Ovary (tissue), 9 donors: Measurements from ENCODE around the gene PAQR7. TPM values are rescaled to one million over a fixed set of nuclear protein-coding genes. Genes with fewer than 3 reads are reported as not detected.
A peak's percentile ranks its signal among the peaks of the same experiment; 100 is the strongest.

Source experiments
- DNase-seq, 5 donors: peaks; one replicate each; pipeline ENCODE4 v3.0.0-alpha.2; 2019 to 2020
- H3K27ac ChIP-seq, 2 donors: fragments of 200-600 bp; one replicate each; pipeline versions ENCODE4 v1.5.1 to v1.8.0; 2019 to 2022
- H3K27me3 ChIP-seq: fragments of 200-600 bp; one replicate; pipeline ENCODE4 v1.8.0; 2022
- H3K36me3 ChIP-seq: fragments of 200-600 bp; sonication (generic); one replicate; pipeline ENCODE4 v1.5.1; 2019
- H3K4me1 ChIP-seq: one replicate; pipeline ENCODE4 v1.8.1; 2013; ENCODE audit warnings: mild to moderate bottlenecking, moderate library complexity; ENCODE audit not compliant: insufficient read depth
- H3K4me3 ChIP-seq: fragments of 200-600 bp; sonication (generic); one replicate; pipeline ENCODE4 v1.5.1; 2017
- H3K9me3 ChIP-seq, 2 donors: fragments of 200-600 bp in 1 of 2; sonication (generic) in 1 of 2; one replicate each; pipeline versions ENCODE4 v1.5.1 to v1.8.1; 2013 to 2019; ENCODE audit warnings: mild to moderate bottlenecking in 1 of 2, moderate library complexity in 1 of 2
- CTCF ChIP-seq, 3 donors: fragments of 450-650 bp in 2 of 3; fragments of 200-600 bp in 1 of 3; IDR thresholded peaks; one replicate each; pipeline versions ENCODE4 v1.5.1 to v1.8.0; 2016 to 2022; ENCODE audit warnings: antibody characterized with exemption in 3 of 3, mild to moderate bottlenecking in 1 of 3
- EP300 ChIP-seq: sonication (generic); formaldehyde crosslinking; IDR thresholded peaks from one replicate; pipeline ENCODE4 v1.6.1; 2017; ENCODE audit warnings: antibody characterized with exemption
- POLR2A ChIP-seq: fragments of 450-650 bp; IDR thresholded peaks from one replicate; pipeline ENCODE4 v1.6.1; 2017; ENCODE audit warnings: antibody characterized with exemption, mild to moderate bottlenecking, moderate library complexity
- WGBS, 3 donors: extraction: QIAGEN DNeasy Blood & Tissue Kit in 1 of 3; methylation state at CpG; one replicate each; pipeline versions ENCODE4 v1.1.5 to v1.1.7; 2013 to 2017; 5-methylcytosine and 5-hydroxymethylcytosine counted together
- intact Hi-C, 4 donors: fragments of 100-400 bp; cut with DNase I; formaldehyde crosslinking; loops; one replicate each; pipeline versions ENCODE4 v1.11.0 to v1.15.1; 2022 to 2023
- polyA plus RNA-seq, 2 donors: library from polyadenylated mRNA; stranded (reverse); fragments of 200-250 nt in 1 of 2; fragments of 350-450 nt in 1 of 2; fragmentation: Illumina TruSeq in 1 of 2; extraction: RNeasy Lipid Tissue Mini Kit (QIAGEN cat#74804) in 1 of 2; gene quantifications; one replicate each; pipeline ENCODE4 v1.2.3, GENCODE V29; 2013 to 2014
- total RNA-seq, 7 donors: library from RNA; depleted of rRNA in 2 of 7; stranded (reverse); fragments of >200 nt in 2 of 7; fragmentation: NEBNext Ultra II Directional in 3 of 7; extraction: Animal tissue kit (Norgen Biotek cat#: 25700) in 3 of 7; gene quantifications; one replicate each; pipeline versions ENCODE4 v1.1.0 to v1.2.4, GENCODE V29; 2016 to 2023
- donor health status: DM: no; HTN: no; CAD: no; lungs with moderate emphysema.
- donor health status: DM: no; HTN: no; CAD: no.
- donor health status: Bipolar disorder and iron deficiency.
- donor health status: DM: yes; HTN: yes; CAD: no.
- donor health status: DM: no; HTN: no; CAD: no.
- donor health status: DM: yes; HTN: yes; CAD: no.

Gene PAQR7
- total and polyA plus RNA-seq, 9 donors: 8.6 to 98.1 (median 57.7) TPM

- H3K9me3 ChIP-seq: no peaks in the 10 kb centered on the region
- 57 to 65% (median 64%) methylated on average over 3 of the region's 3 CpGs for WGBS, 3 donors
- intact Hi-C loops: loop anchor here in 2 of 4 donors (10.0 kb wide), 2 partner anchors 46 to 176 kb away; partner anchors contain the start of gene PAQR7 (in 2 of the 2)
These were observed 47.0 kb downstream of the PAQR7 start for GRCh38 chr1:25828491-25828890.

GRCh38 chr1:25826571-25826970 is 48.9 kb downstream of the PAQR7 start:
- 92 to 100% (median 92%) methylated on average over 6 to 10 of the region's 10 CpGs for WGBS, 3 donors
- H3K4me1 ChIP-seq: peaks cover 2% of the 10 kb centered on the region
- no peak overlapping the region for H3K27ac ChIP-seq
- no peak overlapping the region for H3K4me3 ChIP-seq
- intact Hi-C loops: loop anchor here in 2 of 4 donors (10.0 kb wide), 2 partner anchors 48 to 178 kb away; partner anchors contain the start of gene PAQR7 (in 2 of the 2)
- TF ChIP-seq CTCF (IDR thresholded peaks at IDR 0.05): no peak
- no peak for TF ChIP-seq POLR2A
- no peak for TF ChIP-seq EP300
- no peaks in the 10 kb centered on the region for H3K27me3 ChIP-seq
- no peak for DNase-seq
- no peaks in the 10 kb centered on the region for H3K9me3 ChIP-seq
- H3K36me3 ChIP-seq: no peaks in the 10 kb centered on the region

More at GRCh38 chr1:25828491-25828890, 47.0 kb downstream of the PAQR7 start:
- DNase-seq: no peak
- Histone ChIP-seq H3K27ac (no peak overlapping the region), H3K27me3 (no peaks in the 10 kb centered on the region), H3K4me1 (no peaks in the 10 kb centered on the region), H3K4me3 (no peak overlapping the region), H3K36me3 (no peaks in the 10 kb centered on the region)
- no peak for TF ChIP-seq EP300
- no peak for TF ChIP-seq POLR2A
- TF ChIP-seq CTCF (IDR thresholded peaks at IDR 0.05): no peak

- no peaks in the 10 kb centered on the region for H3K36me3 ChIP-seq
- H3K27me3 ChIP-seq: no peaks in the 10 kb centered on the region
- intact Hi-C loops: loop anchor here in 2 of 4 donors (10.0 kb wide), 2 partner anchors 49 to 179 kb away; partner anchors contain the start of gene PAQR7 (in 2 of the 2)
- H3K4me1 ChIP-seq: peaks cover 8% of the 10 kb centered on the region
- H3K9me3 ChIP-seq: no peaks in the 10 kb centered on the region
- TF ChIP-seq EP300 (no peak), POLR2A (no peak), CTCF (IDR thresholded peaks at IDR 0.05) (no peak)
- 88 to 91% (median 91%) methylated on average over 2 of the region's 2 CpGs for WGBS, 3 donors
- no peak overlapping the region for H3K4me3 ChIP-seq
- H3K27ac ChIP-seq: no peak overlapping the region
- DNase-seq: no peak
These were observed 49.9 kb downstream of the PAQR7 start for GRCh38 chr1:25825605-25826004.

- DNase-seq: peak; percentile 39 to 70 (median 47)
- intact Hi-C loops: loop anchor here in 2 of 4 donors (5.0 to 10.0 kb wide), 3 partner anchors 53 to 183 kb away; partner anchors contain the start of genes PAQR7 (in 2 of the 2) and PAFAH2 (in 1 of the 2)
- H3K27ac ChIP-seq: no peak overlapping the region
- H3K36me3 ChIP-seq: no peaks in the 10 kb centered on the region
- no peak overlapping the region for H3K4me3 ChIP-seq
- H3K4me1 ChIP-seq: peaks cover 14% of the 10 kb centered on the region
- TF ChIP-seq EP300 (no peak), POLR2A (no peak), CTCF (IDR thresholded peaks at IDR 0.05) (no peak)
- H3K9me3 ChIP-seq: no peaks in the 10 kb centered on the region
- 41 to 52% (median 45%) methylated on average over 5 of the region's 5 CpGs for WGBS, 3 donors
- no peaks in the 10 kb centered on the region for H3K27me3 ChIP-seq
These were observed 53.8 kb downstream of the PAQR7 start for GRCh38 chr1:25821630-25822091.
